Fibroblast of pulmonary artery (primary cell): ENCODE measurements around the gene BEGAIN.

Source experiments
- DNase-seq: peaks from one replicate; pipeline ENCODE4 v3.0.0-alpha.2; 2010; ENCODE audit warnings: low read depth
- H3K4me3 ChIP-seq: replicated peaks from 2 replicates; pipeline ENCODE4 v1.5.1; 2011; ENCODE audit warnings: low read depth, mild to moderate bottlenecking, control low read depth, low read length, moderate library complexity
- CTCF ChIP-seq: IDR thresholded peaks from 2 replicates; pipeline ENCODE4 v1.5.1; 2011; ENCODE audit warnings: mild to moderate bottlenecking, control low read depth, low read length, inconsistent platforms; ENCODE audit errors: missing control alignments

The BEGAIN gene

GRCh38 chr14:100626614-100627013 lies 39.4 kb upstream of the BEGAIN start:
- no peak for TF ChIP-seq CTCF
- H3K4me3 ChIP-seq: no peak overlapping the region
- DNase-seq: no peak

- no peak for DNase-seq
Measured at GRCh38 chr14:100623961-100624360, 36.7 kb upstream of the BEGAIN start.

GRCh38 chr14:100623557-100623956 lies 36.3 kb upstream of the BEGAIN start:
- no peak overlapping the region for H3K4me3 ChIP-seq
- no peak for TF ChIP-seq CTCF
- DNase-seq: no peak

More at GRCh38 chr14:100623961-100624360, 36.7 kb upstream of the BEGAIN start:
- no peak for TF ChIP-seq CTCF
- no peak overlapping the region for H3K4me3 ChIP-seq

GRCh38 chr14:100622708-100623485 lies 35.7 kb upstream of the BEGAIN start:
- DNase-seq: no peak
- no peak for TF ChIP-seq CTCF
- H3K4me3 ChIP-seq: no peak overlapping the region

GRCh38 chr14:100622224-100622623 lies 35.0 kb upstream of the BEGAIN start:
- no peak for TF ChIP-seq CTCF
- no peak overlapping the region for H3K4me3 ChIP-seq
- DNase-seq: no peak

- H3K4me3 ChIP-seq: no peak overlapping the region
- DNase-seq: no peak
- no peak for TF ChIP-seq CTCF
Measured at GRCh38 chr14:100621806-100622205, 34.6 kb upstream of the BEGAIN start.
